ENCODE measurements around the gene CDH13. TPM values are rescaled to one million over a fixed set of nuclear protein-coding genes. Genes with fewer than 3 reads are reported as not detected.

Gene CDH13
- total and polyA plus RNA-seq, 9 of the 15 experiments (the other 6 are each of a cell fraction or from before 2014, with no cell fraction given) = 0.03 TPM; not detected in 8

DNA sequence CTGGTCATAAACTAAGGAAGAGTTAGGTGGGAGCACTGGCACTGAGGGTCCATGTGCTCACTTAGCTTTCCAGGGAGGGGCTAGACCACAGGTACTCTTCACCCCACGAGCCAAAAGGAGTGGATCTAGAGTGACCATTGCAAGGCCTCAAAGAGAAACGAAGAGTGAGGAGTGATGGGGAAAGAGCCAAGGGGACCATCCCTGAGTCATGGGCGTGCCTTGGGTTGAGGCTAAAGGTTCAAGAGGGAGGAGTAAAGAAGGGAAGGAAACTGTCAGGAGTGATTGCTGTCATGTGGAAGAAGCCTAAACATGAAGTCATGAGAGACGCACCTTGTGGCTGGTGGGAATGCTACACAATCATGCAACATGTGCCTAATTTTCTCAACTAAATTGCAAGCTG, 141.0 kb downstream of the CDH13 start (continued):
- TF ChIP-seq MXD1 (CRISPR knock-in tag; IDR thresholded peaks at IDR 0.05; ENCODE audit: borderline replicate concordance, poor library complexity, severe bottlenecking) (no peak), FOXK2 (conservative IDR thresholded peaks at IDR 0.05 in 1 of 2, IDR thresholded peaks at IDR 0.05 in 1 of 2; ENCODE audit: low read depth in 2 of 2) (no peak), U2AF1 (optimal IDR thresholded peaks at IDR 0.05; ENCODE audit: low read depth, low read length) (no peak), ZBTB40 (IDR thresholded peaks at IDR 0.05) (no peak), ZBTB40 (CRISPR knock-in tag; IDR thresholded peaks at IDR 0.05) (no peak), EP300 (IDR thresholded peaks at IDR 0.05; ENCODE audit: low read length) (no peak)

Measured in K562 (cell line).